GM15510 (cell line): Measurements from ENCODE around the gene RAP1A.

Experiments used
- POLR2A ChIP-seq: IDR thresholded peaks from 3 replicates; pipeline ENCODE4 v1.6.1; 2011; ENCODE audit warnings: borderline replicate concordance; ENCODE audit not compliant: insufficient read length; ENCODE audit errors: extremely low read depth

Gene RAP1A

GRCh38 chr1:111761717-111762116 lies 142.1 kb downstream of the RAP1A start:
- no peak for TF ChIP-seq POLR2A

DNA sequence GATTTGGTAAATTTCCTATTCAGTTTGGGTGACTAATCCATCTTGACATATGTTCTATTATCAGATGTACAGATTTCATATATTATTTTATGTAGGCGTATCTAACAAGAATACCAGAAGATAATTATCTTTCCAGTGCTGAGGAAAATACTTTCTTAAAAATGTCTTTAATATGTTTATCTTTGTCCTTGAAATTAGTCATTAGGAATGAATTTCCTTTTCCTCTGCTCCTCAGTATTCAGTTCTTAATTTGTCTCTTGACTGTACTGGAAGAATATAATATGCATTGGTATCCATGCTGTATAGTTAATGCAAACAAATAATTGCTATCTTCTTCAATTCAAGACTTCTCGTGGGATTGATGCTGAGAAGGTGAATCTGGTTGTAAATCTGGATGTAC lies 142.7 kb downstream of the RAP1A start:
- TF ChIP-seq POLR2A = no peak
